ENCODE measurements around the gene DDRGK1.

- TF ChIP-seq CTCF (IDR thresholded peaks at IDR 0.05; ENCODE audit: low read depth, low read length, missing input control) (no peak), RAD21 (IDR thresholded peaks at IDR 0.05) (no peak), HNF4A (conservative IDR thresholded peaks at IDR 0.05) (no peak), FOXA1 (IDR thresholded peaks at IDR 0.05) (no peak), MAX (IDR thresholded peaks at IDR 0.05) (no peak), EGR1 (IDR thresholded peaks at IDR 0.05; ENCODE audit: low read depth in 2 of 2) (no peak), TAF1 (conservative IDR thresholded peaks at IDR 0.05) (no peak), GABPA (IDR thresholded peaks at IDR 0.05 in 1 of 2, conservative IDR thresholded peaks at IDR 0.05 in 1 of 2) (no peak), ATF3 (IDR thresholded peaks at IDR 0.05) (no peak), ZBTB33 (IDR thresholded peaks at IDR 0.05) (no peak), HNF4G (IDR thresholded peaks at IDR 0.05) (no peak)
- TF ChIP-seq, protein P1, sequence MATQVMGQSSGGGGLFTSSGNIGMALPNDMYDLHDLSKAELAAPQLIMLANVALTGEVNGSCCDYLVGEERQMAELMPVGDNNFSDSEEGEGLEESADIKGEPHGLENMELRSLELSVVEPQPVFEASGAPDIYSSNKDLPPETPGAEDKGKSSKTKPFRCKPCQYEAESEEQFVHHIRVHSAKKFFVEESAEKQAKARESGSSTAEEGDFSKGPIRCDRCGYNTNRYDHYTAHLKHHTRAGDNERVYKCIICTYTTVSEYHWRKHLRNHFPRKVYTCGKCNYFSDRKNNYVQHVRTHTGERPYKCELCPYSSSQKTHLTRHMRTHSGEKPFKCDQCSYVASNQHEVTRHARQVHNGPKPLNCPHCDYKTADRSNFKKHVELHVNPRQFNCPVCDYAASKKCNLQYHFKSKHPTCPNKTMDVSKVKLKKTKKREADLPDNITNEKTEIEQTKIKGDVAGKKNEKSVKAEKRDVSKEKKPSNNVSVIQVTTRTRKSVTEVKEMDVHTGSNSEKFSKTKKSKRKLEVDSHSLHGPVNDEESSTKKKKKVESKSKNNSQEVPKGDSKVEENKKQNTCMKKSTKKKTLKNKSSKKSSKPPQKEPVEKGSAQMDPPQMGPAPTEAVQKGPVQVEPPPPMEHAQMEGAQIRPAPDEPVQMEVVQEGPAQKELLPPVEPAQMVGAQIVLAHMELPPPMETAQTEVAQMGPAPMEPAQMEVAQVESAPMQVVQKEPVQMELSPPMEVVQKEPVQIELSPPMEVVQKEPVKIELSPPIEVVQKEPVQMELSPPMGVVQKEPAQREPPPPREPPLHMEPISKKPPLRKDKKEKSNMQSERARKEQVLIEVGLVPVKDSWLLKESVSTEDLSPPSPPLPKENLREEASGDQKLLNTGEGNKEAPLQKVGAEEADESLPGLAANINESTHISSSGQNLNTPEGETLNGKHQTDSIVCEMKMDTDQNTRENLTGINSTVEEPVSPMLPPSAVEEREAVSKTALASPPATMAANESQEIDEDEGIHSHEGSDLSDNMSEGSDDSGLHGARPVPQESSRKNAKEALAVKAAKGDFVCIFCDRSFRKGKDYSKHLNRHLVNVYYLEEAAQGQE (IDR thresholded peaks at IDR 0.05), result no peak
Observed at GRCh38 chr20:3229798-3230197, 25.3 kb upstream of the DDRGK1 start.

Measured in liver (tissue), 3 donors.